ENCODE measurements around the gene HMGCS2.

HMGCS2 gene

GRCh38 chr1:119768778-119769177 lies at the start of gene HMGCS2:
Gene HMGCS2, minus strand, starts transcription at chr1:119768905. Its CDS starts 61 bp downstream, at chr1:119768844.
- no peak for DNase-seq

GRCh38 chr1:119818181-119818580 lies 49.5 kb upstream of the HMGCS2 start:
- no peak for DNase-seq

GRCh38 chr1:119816407-119816806 lies 47.7 kb upstream of the HMGCS2 start:
- DNase-seq: no peak

GRCh38 chr1:119815928-119816327 lies 47.2 kb upstream of the HMGCS2 start:
- no peak for DNase-seq

GRCh38 chr1:119815361-119815760 lies 46.7 kb upstream of the HMGCS2 start:
- no peak for DNase-seq

GRCh38 chr1:119814288-119814687 lies 45.6 kb upstream of the HMGCS2 start:
- no peak for DNase-seq

GRCh38 chr1:119811985-119812557 lies 43.4 kb upstream of the HMGCS2 start:
- DNase-seq: no peak

GRCh38 chr1:119811387-119811786 lies 42.7 kb upstream of the HMGCS2 start, which contains the start of gene REG4:
Gene REG4, minus strand, starts transcription at chr1:119811460. Its CDS starts 2,691 bp downstream, at chr1:119808769.
- DNase-seq: no peak

GRCh38 chr1:119808972-119809550 lies 40.4 kb upstream of the HMGCS2 start:
- DNase-seq: peak; percentile 53 to 86 (median 78)

- no peak for DNase-seq
Measured at GRCh38 chr1:119808491-119808890, 39.8 kb upstream of the HMGCS2 start.

- DNase-seq: no peak
Measured at GRCh38 chr1:119806489-119806888, 37.8 kb upstream of the HMGCS2 start.

- no peak for DNase-seq
Measured at GRCh38 chr1:119805746-119806145, 37.0 kb upstream of the HMGCS2 start.

GRCh38 chr1:119805247-119805646 lies 36.5 kb upstream of the HMGCS2 start:
- no peak for DNase-seq

GRCh38 chr1:119799599-119800177 lies 31.0 kb upstream of the HMGCS2 start:
- DNase-seq: no peak

GRCh38 chr1:119799003-119799402 lies 30.3 kb upstream of the HMGCS2 start:
- DNase-seq: no peak

- no peak for DNase-seq
Measured at GRCh38 chr1:119797606-119798005, 28.9 kb upstream of the HMGCS2 start.

GRCh38 chr1:119797162-119797561 lies 28.5 kb upstream of the HMGCS2 start:
- DNase-seq: no peak

- peak in 1 of 3 experiments; percentile 74 for DNase-seq
Measured at GRCh38 chr1:119795261-119796200, 26.8 kb upstream of the HMGCS2 start.

GRCh38 chr1:119794876-119795240 lies 26.2 kb upstream of the HMGCS2 start:
- DNase-seq: peak in 1 of 3 experiments; percentile 89

- no peak for DNase-seq
Measured at GRCh38 chr1:119794230-119794875, 25.6 kb upstream of the HMGCS2 start.

- no peak for DNase-seq
Measured at GRCh38 chr1:119791377-119791776, 22.7 kb upstream of the HMGCS2 start.

GRCh38 chr1:119790451-119791198 lies 21.9 kb upstream of the HMGCS2 start:
- no peak for DNase-seq

All from NCI-H1417 (cell line).